Measurements from ENCODE around the gene RAMP2.

- no peak for TF ChIP-seq EZH2phosphoT487 (IDR thresholded peaks at IDR 0.05; ENCODE audit: borderline replicate concordance, low read depth, low read length)
- TF ChIP-seq, protein P1, sequence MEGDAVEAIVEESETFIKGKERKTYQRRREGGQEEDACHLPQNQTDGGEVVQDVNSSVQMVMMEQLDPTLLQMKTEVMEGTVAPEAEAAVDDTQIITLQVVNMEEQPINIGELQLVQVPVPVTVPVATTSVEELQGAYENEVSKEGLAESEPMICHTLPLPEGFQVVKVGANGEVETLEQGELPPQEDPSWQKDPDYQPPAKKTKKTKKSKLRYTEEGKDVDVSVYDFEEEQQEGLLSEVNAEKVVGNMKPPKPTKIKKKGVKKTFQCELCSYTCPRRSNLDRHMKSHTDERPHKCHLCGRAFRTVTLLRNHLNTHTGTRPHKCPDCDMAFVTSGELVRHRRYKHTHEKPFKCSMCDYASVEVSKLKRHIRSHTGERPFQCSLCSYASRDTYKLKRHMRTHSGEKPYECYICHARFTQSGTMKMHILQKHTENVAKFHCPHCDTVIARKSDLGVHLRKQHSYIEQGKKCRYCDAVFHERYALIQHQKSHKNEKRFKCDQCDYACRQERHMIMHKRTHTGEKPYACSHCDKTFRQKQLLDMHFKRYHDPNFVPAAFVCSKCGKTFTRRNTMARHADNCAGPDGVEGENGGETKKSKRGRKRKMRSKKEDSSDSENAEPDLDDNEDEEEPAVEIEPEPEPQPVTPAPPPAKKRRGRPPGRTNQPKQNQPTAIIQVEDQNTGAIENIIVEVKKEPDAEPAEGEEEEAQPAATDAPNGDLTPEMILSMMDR (conservative IDR thresholded peaks at IDR 0.05; ENCODE audit: low read length): no peak
Measured at GRCh38 chr17:42761638-42762037, 611 bp downstream of the RAMP2 start.

Data from OCI-LY7 (cell line).